A549 (cell line): Measurements from ENCODE around the gene NOS3.
A peak's percentile ranks its signal among the peaks of the same experiment; 100 is the strongest.

ENCODE experiments used
- CEBPB ChIP-seq, 2 experiments: fragments of >200 bp in 1 of 2; sonication (Bioruptor Twin) in 1 of 2; formaldehyde crosslinking in 1 of 2; IDR thresholded peaks; 2 replicates each; pipeline ENCODE4 v1.6.1; 2012 to 2016
- HDAC2 ChIP-seq: fragments of 200-600 bp; sonication (generic); IDR thresholded peaks from 2 replicates; pipeline ENCODE4 v1.6.1; 2016
- TP53 ChIP-seq: fragments of 250-450 bp; sonication (Bioruptor Pico); IDR thresholded peaks from 2 replicates; pipeline ENCODE4 v1.5.0; 2021; ENCODE audit warnings: mild to moderate bottlenecking, moderate library complexity
- TF ChIP-seq, protein P1 (sequence below): fragments of >200 bp; sonication (Bioruptor Twin); formaldehyde crosslinking; IDR thresholded peaks from 3 replicates; pipeline ENCODE4 v1.5.1; 2016

DNA sequence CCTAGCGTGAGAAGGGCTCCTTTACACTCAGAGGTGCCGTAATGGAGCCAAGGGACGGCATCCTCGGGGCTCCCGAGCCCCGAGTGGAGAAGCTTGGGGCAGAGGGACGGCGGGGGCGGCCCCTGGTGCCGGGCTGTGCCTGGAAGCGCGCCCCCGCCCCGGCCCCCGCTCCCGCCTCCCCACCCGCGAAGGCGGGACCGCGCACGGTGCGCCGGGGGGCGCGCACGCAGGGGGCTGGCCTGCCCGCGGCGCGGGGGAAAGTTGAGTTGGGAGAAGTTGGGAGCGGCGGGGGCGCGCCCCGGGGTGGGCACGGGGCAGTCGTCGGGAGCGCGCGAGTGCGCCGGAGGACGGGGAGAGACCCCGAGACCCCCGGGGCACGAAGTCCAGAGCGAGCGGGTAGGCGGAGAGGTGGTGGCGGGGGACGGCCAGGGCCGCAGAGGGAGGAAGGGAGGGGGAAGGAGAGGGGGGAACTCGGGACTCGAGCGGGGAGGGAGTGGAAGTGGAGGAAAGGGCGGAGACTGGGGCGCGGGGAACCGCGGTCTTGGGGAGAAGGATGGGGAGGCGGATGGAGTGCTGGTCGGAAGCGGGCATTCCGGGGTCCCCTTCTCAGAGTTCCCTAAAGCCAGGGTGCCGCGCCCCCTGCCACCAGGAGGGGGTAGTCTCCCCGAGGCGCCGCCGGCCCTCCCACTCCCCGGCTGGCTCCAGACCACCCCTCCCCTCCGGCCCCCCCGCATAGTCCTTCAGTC, 68.7 kb downstream of the NOS3 start, which contains the start of gene SLC4A2:
- TF ChIP-seq, protein P1, sequence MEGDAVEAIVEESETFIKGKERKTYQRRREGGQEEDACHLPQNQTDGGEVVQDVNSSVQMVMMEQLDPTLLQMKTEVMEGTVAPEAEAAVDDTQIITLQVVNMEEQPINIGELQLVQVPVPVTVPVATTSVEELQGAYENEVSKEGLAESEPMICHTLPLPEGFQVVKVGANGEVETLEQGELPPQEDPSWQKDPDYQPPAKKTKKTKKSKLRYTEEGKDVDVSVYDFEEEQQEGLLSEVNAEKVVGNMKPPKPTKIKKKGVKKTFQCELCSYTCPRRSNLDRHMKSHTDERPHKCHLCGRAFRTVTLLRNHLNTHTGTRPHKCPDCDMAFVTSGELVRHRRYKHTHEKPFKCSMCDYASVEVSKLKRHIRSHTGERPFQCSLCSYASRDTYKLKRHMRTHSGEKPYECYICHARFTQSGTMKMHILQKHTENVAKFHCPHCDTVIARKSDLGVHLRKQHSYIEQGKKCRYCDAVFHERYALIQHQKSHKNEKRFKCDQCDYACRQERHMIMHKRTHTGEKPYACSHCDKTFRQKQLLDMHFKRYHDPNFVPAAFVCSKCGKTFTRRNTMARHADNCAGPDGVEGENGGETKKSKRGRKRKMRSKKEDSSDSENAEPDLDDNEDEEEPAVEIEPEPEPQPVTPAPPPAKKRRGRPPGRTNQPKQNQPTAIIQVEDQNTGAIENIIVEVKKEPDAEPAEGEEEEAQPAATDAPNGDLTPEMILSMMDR = peak; percentile 23; the same call in 1 of the 3 replicates
- TF ChIP-seq HDAC2 (no peak), TP53 (CRISPR knock-in tag) (no peak), CEBPB (IDR thresholded peaks at IDR 0.05) (no peak)
